ENCODE measurements around the gene VRTN.

- TF ChIP-seq, protein P1, sequence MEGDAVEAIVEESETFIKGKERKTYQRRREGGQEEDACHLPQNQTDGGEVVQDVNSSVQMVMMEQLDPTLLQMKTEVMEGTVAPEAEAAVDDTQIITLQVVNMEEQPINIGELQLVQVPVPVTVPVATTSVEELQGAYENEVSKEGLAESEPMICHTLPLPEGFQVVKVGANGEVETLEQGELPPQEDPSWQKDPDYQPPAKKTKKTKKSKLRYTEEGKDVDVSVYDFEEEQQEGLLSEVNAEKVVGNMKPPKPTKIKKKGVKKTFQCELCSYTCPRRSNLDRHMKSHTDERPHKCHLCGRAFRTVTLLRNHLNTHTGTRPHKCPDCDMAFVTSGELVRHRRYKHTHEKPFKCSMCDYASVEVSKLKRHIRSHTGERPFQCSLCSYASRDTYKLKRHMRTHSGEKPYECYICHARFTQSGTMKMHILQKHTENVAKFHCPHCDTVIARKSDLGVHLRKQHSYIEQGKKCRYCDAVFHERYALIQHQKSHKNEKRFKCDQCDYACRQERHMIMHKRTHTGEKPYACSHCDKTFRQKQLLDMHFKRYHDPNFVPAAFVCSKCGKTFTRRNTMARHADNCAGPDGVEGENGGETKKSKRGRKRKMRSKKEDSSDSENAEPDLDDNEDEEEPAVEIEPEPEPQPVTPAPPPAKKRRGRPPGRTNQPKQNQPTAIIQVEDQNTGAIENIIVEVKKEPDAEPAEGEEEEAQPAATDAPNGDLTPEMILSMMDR (IDR thresholded peaks at IDR 0.05; ENCODE audit: low read depth, low read length, poor library complexity, severe bottlenecking), result no peak
- TF ChIP-seq EZH2phosphoT487 (IDR thresholded peaks at IDR 0.05; ENCODE audit: borderline replicate concordance, low read length), result no peak
Measured at GRCh38 chr14:74380172-74380571, 31.9 kb downstream of the VRTN start.
